NCI-H146 treated with DMSO at 0.1 percent for 48 hours (cell line): Measurements from ENCODE around the gene MRPS22.
"Not testable (repeated sequence)": the region's sequence is repeated elsewhere in the genome, so short reads cannot be mapped to it uniquely, and the experiment has no call there.

Experiments used
- DNase-seq: peaks from one replicate; lab custom pipeline; 2025; ENCODE audit not compliant: unreplicated experiment; lab: John Stamatoyannopoulos, UW

The MRPS22 gene

DNA sequence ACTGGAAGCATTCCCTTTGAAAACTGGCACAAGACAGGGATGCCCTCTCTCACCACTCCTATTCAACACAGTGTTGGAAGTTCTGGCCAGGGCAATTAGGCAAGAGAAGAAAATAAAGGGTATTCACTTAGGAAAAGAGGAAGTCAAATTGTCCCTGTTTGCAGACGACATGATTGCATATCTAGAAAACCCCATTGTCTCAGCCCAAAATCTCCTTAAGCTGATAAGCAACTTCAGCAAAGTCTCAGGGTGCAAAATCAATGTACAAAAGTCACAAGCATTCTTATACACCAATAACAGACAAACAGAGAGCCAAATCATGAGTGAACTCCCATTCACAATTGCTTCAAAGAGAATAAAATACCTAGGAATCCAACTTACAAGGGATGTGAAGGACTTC, 9.1 kb upstream of the MRPS22 start:
- not testable (repeated sequence) for DNase-seq

DNA sequence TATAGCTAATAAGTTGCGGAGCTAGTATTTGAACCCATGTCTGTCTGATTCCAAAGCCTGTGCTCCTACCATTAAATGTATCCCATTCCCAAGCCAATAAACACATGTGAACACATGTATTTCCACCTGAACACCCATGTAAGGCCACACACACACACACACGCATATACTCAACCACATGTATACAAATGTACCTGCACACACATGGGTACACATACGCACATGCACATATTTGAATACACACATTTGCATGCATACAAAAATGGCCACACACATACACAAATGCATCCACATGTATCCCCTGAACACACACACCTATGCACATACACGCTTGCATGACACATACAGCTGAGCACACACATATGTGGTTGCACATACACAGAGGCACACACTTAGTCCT, 5.4 kb upstream of the MRPS22 start:
- no peak for DNase-seq

DNA sequence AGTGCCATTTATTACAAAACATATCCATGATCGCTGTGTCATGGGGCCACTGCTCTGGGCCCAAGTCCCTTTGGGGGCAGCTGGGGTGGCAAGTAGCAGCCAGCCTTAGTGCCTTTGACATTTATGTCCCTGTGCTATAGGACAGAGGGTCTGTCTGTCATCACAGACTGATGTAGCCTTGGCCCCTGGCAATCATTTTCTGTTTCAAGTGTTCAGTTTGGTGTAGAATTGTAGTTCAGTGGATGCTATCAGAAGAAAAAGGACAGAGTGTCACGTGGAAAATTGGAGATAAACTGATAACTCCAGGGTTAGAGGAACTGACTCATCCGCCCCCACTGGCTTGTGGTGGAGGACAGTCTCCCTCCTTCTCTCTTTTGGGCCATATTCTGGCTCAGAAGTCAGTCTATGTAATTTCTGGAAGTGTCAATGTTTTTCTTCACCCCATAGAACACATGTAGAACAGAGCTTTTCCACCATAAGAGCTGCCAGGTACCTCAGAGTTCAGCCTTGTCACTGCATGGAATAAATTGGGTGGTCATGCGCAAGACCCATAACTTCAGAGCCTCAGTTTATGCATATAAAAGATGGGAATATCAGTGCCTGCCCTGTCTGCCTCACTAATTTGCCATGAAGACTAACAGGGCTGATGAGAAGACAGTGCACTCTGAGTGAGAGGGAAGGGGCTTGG, 4.5 kb upstream of the MRPS22 start:
- DNase-seq, result no peak

DNA sequence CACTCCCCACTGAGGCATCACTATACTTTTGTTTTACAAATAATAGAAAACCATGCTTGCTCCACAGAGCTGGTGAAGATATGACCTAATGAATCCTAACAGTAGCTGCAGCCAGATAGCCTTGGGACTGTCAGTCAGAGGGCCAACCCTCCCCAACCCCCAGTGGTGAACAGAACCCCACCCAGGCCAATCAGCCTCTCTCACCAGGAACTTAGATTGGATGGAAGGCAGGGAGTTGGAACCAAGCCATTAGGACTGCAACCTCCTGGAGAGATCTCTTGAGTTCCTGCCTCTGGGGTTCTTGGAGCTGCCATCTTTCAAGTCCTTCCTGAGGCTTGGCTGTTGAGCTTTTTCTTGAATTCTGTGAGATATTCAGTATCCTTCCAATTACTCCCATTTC, 3.0 kb upstream of the MRPS22 start:
- DNase-seq, result no peak

DNA sequence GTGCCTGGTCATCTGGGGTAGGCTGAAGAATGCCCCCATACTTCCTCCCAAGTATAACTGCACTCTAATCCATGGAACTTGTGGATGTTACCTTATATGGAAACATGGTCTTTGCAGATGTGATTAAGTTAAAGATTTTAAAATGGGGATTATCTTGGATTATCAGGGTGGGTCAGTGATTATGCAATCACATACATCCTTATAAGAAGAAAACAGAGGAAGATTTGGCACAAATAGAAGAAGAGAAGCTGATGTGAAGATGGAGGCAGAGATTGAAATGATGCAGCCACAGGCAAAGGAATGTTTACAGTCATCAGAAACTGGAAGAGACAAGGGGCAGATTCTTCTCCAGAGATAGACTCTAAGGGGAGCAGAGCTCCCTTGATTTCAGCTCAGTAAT, 1.8 kb upstream of the MRPS22 start:
- DNase-seq, result no peak

DNA sequence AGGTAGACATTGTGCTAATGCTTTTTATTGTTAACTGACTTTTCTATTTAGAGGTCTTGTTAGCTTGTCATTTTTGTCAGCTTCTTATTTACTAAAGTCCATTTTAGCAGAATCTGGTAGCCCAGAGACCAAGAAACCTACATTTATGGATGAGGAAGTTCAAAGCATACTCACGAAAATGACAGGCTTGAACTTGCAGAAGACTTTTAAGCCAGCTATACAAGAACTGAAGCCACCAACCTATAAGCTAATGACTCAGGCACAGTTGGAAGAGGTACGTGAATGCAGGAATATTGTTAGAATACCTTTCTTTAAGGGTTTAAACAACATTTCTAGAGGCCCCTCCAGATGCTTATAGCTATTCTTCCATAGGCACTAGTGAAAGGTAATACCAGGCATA, 3.0 kb downstream of the MRPS22 start:
- DNase-seq, result no peak

DNA sequence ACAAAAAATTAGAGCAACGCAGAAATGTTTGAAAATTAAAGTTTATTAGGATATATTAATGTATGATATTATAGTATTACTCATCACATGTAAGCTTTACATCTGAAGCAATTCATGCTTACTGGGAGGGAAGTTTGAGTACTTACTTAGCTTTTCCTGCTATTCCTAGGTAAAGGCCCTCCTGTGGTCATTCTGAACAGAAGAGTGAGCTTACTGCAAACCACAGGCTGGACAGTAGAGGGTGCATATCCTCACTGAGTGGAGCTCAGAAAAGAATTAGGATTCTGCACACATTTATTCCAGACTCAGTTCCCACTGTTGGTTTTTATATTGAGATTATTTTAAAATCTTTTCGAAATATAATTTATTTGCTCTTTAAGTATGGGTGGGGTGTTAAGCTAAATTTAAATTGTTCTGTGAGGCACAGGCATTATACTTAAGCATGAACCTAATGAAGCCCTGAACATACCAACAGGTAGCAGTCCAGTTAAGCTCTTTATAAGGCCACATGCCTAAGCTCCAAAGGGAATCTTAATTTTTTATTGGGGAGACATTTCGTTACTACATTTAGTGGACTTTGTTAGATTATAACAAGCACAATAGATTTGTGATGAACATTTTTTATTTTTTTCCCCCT, 10.2 kb downstream of the MRPS22 start:
- DNase-seq, result peak; percentile 45

DNA sequence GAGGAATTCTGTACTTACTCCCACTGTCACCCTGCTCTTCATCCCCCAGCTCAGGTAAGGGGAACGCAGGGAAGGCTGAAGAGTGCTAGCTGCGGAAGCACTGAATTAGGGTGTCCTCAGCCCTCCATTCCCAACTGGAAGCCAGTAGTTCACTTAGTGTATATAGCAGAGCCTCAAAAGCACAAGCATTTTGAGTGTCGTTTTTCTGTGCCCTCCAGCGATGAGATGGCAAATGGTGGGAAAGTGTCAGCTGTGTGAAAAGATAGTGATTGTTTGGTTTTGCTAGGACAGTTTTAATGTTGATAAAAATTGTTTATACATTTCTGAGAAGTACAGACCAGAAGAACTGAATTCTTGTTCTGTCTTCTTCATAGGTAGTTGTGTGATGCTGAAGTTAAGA, 10.8 kb downstream of the MRPS22 start:
- DNase-seq, result no peak

DNA sequence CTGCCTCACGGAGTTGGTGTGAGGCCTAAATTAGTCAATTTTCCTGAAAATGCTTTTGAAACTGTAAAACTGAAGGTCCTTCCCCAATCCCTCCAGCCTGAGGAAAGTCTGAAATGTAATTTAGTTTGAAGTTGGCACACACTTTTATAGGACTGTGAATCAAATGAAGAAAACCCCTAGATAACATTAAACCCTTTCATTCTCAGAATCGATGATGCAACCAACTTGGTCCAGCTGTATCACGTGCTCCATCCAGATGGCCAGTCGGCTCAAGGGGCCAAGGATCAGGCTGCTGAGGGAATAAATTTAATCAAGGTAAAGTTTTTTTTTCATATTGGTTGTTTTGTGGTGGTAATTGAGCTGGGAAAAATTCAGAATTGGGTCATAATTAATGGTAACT, 11.7 kb downstream of the MRPS22 start:
- DNase-seq, result no peak

DNA sequence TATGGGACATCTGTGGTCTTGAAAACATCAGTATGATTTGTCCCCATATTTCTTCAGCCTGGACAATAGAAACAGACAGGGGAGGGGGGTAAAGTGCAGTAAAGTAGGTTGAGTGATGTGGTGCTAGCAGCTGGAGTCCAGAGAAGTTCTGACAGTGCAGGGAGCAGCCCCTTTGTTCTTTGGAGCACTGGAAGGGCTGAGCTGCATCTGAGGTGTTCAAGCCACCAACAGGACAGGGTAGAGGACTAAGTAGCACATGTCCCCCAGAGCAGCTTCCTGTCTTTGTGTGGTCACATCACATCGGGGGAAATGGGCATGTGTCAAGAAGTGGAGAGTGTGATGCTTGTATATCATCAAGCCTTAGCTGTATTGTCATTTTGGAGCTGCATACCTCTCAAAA, 12.1 kb downstream of the MRPS22 start:
- no peak for DNase-seq

DNA sequence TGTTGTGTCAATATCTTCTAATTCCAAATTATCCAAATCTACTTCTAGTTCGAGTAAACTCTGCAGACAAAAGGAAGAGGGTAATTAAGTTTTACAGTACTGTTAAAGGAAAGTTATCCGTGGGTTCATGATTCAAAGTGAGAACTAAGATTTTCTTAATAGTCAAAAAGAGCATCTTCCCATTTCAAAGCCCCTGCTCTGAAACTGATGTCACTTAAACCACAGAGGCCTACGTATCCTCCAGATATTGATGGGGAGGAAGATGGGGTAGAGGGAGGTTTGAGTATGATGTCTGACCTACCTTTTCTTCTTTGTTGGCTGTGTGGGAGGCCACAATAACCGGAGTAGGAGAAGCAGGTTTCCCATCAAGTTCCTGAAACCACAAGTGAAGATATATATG, 14.1 kb downstream of the MRPS22 start:
- no peak for DNase-seq

DNA sequence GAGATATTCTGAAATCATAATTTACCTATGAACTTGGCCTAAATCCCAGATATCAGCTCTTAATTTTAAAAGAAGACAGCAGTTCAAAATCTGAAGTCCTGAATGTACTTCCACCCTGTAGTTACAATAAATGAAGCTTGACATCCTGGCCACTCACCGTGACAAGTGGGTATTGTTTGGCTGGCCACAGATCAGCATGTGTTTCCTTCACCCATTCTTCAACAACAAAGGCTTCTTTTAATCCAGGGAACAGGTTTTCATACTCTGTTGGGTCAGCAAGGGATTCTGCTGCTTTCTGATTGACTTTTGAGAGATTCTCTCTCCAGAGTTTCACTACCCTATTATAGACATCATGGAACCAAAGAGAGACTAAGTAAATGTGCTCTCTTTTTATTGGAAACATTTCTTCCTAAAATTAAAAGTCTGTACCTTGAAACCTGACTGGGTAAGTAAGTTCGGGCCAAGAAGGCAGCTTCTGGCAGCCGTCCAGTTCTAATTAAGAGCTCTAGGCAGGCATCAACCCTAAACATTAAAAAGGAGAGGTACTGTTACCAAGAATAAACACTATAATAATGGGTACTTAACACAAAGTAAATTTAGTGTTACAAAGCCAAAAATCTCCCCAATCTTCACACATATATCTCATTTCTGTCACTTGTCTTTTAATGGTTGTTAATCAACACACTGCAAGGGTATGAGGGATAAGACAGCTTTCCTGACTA, 15.2 kb downstream of the MRPS22 start:
- DNase-seq, result peak; percentile 59

DNA sequence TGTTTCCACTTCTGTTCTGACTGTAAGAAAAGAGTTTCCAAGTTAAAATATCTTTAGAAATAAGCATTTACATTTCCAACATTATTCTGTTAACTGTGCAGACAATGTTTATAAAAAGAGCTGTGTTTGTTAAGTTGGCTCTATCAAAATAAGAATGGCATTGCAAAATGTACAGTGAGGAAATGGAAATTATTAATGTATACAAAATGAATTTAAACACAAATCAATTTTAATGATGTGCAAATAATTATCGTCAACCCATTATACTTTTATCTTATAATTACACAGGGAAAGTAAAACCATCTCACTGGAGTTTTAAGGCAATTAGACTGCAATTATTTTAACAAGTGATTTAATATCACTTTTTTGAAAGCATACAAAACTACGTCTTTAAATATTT, 17.5 kb downstream of the MRPS22 start:
- DNase-seq, result no peak

DNA sequence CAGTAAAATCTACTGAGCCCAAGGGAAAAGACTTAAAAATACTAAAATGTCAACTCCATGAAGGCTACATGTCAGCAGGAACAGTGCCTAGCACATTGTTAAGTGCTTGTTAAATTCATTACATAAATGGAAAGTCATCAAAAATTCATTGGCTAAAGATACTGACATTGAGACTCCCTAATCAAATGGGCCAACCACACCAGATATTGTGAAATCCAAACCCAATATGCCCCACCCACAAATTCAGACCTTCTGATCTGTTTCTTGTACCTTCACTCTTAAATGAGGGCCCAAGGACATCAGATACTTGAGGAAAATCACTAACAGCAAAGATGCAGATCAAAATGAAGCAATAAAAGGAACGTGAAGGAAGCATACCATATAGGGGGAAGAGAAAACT, 20.7 kb downstream of the MRPS22 start:
- DNase-seq, result no peak

DNA sequence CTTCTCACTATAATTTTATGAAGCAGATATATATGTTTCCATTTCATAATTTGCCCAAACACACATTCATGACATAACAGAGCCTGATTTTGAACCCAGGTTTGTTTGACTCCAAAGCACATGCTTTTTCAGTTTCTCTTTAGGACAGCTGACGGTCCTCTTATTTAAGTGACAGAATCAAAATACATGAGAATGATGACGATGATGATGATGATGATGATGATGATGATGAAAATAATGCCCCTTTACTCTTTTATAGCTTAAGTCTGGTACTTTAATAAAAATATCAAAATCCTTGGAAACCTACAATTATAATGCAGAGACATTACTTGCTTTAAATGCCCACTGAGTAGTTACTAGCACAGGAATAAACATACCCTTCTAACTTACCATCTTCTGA, 30.3 kb downstream of the MRPS22 start:
- no peak for DNase-seq

DNA sequence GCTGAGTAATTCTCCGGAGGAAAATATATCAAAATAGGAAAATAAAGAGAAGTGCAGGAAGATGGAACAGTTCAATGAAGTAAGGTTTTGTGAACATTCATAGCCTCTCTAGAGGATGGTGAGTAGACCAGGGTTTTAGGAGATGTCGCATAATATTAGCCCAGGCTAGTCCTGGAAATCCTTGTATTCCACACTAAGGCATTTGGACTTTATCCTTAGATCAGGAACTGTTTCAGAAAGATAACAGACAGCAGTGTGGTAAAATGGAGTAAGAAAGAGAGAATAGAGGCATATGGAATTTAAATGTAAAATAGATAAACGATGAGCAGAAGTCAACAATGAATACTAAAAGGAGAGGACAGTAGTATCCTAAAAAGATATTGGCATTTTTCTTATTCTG, 33.6 kb downstream of the MRPS22 start:
- no peak for DNase-seq

DNA sequence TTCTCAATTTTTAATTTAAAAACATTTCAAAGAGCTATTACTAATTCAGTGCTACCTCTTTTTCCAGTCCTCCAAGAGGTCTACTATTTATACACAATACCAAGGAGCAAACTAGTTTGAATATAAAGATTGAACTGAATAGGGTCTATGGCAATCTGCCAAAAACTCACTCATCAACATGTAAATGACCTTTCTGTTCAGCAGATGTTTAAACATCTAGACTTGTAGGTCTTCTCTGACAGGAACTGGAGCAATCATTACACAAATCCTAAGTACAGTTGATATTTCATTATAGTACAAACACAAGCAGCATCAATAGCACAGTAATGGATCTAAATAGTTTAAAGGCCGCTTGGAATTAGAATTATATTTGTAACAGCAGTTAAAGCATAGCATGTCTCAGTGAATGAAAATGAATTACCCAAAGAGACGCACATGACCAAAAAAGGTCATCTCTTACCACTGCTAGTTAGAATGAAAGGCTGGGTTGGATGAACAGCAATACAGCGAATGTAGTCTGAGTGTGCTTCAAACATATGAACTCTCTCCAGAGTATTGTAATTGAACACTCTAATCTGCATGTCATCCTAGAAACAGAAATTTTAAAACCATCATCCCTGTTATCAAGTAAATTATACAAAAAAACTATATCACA, 34.9 kb downstream of the MRPS22 start:
- peak; percentile 97 for DNase-seq

DNA sequence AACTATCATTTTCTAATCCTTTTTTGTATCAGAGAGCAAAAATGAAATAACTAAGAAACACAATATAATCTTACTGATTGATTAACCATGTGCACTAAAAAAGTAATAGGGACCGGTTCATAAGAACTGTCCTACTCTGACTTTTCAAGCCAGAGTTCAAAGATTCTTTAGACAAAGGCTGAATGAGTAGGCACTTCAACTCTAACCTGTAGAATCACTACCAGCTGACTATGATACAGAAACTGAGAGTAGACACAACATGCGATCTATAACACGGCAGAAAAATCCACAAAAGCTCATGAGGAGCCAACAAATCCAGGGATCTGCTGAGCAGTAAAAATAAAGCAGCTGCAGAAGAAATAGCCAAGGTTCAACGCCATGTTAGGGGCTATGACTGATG, 36.8 kb downstream of the MRPS22 start:
- no peak for DNase-seq

DNA sequence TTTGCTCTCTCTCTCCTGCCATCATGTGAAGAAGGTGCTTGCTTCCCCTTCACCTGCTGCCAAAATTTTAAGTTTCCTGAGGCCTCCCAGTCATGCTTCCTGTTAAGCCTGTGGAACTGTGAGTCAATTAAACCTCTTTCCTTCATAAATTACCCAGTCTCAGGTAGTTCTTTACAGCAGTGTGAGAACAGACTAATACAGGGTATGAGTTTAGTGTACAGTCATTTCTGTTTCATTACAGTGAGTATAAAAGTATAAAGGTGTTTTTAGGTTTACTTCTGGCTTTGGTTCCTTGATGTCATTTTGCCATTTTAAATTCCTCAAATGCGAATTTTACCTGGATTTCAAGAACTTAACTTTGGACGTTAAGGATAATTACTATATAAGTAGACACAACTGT, 38.5 kb downstream of the MRPS22 start:
- DNase-seq, result not testable (repeated sequence)

DNA sequence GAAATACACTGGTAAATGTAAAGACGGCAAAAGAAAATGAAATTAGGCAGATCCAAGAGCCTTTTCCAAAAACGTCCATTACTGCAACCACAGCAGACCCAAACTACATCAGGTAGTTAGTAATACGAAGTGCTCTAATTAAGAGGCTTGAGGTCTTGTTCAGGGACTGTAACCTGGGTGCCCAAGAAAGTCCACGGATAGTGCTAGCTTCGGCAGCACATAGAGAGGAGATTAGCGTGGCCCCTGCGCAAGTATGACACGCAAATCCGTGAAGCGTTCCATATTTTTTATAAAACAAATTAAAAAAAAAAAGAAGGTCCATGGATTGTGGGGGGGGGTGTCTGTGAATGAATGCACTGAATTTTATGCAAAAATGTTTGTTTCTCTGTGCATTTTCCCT, 44.3 kb downstream of the MRPS22 start:
- no peak for DNase-seq

DNA sequence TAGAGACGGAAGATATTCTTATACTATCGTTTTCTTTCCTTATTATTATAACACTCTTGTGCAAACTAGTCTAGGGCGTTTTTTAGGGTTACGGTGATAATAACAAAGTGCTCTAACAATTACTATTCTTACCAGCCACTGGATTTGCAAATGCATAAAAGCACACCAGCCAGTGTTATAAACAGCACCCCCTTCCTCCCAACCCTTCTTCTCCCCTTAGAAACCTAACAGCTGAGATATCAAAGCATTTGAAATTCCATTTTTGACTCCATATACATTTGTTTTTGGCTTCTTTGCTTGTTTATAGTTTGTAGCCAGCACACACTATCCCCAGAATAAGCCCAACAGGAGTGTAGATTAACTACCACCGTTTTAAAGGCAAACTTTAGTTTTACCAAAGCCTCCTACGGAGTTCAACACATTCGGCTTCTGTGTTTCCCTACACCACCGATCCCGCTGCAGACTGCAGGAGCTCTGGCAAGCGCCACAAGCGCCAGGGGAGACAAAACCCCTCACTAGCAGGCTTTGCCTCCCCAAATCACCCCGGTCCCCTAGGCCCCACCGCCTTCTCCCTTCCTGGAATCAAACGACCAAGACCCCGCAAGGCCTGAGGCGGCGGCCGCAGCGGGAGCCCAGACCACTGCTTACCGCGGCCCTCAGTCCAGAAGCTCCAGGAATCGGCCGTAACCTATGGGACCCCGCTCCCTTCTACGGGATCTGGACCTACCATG, 45.2 kb downstream of the MRPS22 start:
- DNase-seq, result no peak
